ENCODE data around the gene CATSPERD. TPM values are rescaled to one million over a fixed set of nuclear protein-coding genes. Genes with fewer than 3 reads are reported as not detected.
A peak's percentile ranks its signal among the peaks of the same experiment; 100 is the strongest.

CATSPERD gene
- total RNA-seq, 3 donors from 2014 or later, result not detected

DNA sequence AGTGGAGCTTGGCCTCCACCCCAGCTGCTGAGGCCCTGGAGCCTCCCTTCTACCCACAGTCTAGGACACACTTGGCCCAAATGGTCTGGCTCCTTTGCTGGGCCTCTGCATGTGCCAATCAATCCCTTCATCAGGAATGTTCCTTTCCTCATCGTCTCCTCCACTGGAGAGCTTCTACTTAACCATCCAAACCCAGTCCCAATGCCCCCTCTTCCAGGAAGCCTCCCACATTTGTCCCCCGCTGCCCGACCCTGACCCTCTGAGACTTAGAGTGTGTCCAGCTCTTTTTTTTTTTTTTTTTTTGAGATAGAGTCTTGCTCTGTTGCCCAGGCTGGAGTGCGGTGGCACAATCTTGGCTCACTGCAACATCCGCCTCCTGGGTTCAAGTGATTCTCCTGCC, 68.0 kb downstream of the CATSPERD start:
- H3K9me3 ChIP-seq, result no peaks in the 10 kb centered on the region
- no peak for DNase-seq (ENCODE audit: low spot score in 2 of 2)
- H3K27ac ChIP-seq, result no peak overlapping the region
- H3K4me1 ChIP-seq, result peaks cover 0 to 8% of the 10 kb centered on the region in 2 donors
- intact Hi-C loops (cut with DNase I; ENCODE audit: low total_unique reads), result no loop called here
- no peaks in the 10 kb centered on the region for H3K36me3 ChIP-seq
- no peak overlapping the region for H3K4me3 ChIP-seq
- TF ChIP-seq POLR2A (IDR thresholded peaks at IDR 0.05) (no peak), POLR2AphosphoS5 (IDR thresholded peaks at IDR 0.05) (no peak)
- TF ChIP-seq, protein P1, sequence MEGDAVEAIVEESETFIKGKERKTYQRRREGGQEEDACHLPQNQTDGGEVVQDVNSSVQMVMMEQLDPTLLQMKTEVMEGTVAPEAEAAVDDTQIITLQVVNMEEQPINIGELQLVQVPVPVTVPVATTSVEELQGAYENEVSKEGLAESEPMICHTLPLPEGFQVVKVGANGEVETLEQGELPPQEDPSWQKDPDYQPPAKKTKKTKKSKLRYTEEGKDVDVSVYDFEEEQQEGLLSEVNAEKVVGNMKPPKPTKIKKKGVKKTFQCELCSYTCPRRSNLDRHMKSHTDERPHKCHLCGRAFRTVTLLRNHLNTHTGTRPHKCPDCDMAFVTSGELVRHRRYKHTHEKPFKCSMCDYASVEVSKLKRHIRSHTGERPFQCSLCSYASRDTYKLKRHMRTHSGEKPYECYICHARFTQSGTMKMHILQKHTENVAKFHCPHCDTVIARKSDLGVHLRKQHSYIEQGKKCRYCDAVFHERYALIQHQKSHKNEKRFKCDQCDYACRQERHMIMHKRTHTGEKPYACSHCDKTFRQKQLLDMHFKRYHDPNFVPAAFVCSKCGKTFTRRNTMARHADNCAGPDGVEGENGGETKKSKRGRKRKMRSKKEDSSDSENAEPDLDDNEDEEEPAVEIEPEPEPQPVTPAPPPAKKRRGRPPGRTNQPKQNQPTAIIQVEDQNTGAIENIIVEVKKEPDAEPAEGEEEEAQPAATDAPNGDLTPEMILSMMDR (IDR thresholded peaks at IDR 0.05), result no peak
- H3K27me3 ChIP-seq, result no peaks in the 10 kb centered on the region

DNA sequence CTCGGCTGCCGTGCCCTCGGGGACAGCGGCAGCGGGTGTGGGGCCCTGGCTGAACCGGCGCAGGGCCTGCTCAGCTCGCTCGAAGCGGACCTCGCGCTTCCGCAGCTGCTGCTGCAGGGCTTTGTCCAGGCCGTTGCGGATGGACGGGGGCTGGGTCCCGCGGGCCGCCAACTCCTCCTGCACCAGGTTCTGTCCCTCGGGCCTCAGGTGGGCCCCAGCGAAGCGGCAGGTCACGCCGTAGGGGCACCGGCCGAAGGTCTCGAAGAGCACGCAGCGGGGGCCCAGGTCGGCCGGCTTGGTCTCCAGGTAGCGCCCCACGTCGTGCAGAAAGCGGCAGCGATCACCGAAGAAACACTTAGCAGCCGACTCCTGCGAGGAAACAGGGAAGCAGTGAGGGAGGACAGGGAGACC, 68.9 kb downstream of the CATSPERD start:
- H3K4me3 ChIP-seq, result no peak overlapping the region
- TF ChIP-seq, protein P1 (IDR thresholded peaks at IDR 0.05), result no peak
- no peak for TF ChIP-seq POLR2AphosphoS5 (IDR thresholded peaks at IDR 0.05)
- TF ChIP-seq POLR2A (IDR thresholded peaks at IDR 0.05), result no peak
- intact Hi-C loops (cut with DNase I; ENCODE audit: low total_unique reads), result no loop called here
- no peak overlapping the region for H3K27ac ChIP-seq
- no peak for DNase-seq (ENCODE audit: low spot score in 2 of 2)
- no peaks in the 10 kb centered on the region for H3K36me3 ChIP-seq
- peaks cover 0 to 8% of the 10 kb centered on the region in 2 donors for H3K4me1 ChIP-seq
- H3K27me3 ChIP-seq, result no peaks in the 10 kb centered on the region
- no peaks in the 10 kb centered on the region for H3K9me3 ChIP-seq

DNA sequence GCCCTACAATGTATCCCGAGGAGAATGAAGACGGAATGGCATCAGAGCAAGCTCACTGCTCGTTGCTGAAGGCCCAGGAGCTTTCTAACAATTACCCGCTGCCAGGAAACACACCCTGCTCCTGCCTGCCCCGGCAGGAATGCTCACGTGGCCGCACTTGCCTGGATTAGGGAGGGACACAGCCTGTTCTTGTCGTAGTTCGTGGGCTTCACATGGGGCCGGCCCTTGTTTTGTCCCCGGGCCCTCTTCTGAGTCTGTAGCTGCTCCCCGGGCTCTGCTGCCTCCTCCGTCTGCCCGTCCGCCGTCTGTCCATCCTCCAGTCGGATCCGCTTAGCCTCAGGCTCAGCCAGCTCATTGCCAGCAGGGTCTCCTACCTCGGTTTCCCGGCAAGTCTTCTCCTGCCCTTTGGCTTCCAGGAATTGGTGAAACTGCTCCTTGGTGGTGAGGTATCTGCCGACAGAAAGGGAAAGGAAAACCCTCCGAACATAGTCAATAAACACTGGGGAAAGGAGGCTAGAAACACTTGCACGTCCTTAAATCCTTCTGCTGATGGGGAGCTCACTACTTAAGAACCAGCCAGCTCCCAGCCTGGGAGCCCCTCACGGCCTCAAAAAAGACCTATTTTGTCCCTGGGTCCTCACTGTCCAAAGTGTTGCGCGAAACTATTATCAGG, 69.6 kb downstream of the CATSPERD start:
- Histone ChIP-seq H3K9me3 (no peaks in the 10 kb centered on the region), H3K27ac (peak overlapping the region; percentile 94 to 99), H3K4me1 (peaks cover 0 to 8% of the 10 kb centered on the region in 2 donors), H3K27me3 (no peaks in the 10 kb centered on the region), H3K4me3 (peak overlapping the region; percentile 73 to 95 (median 92)), H3K36me3 (no peaks in the 10 kb centered on the region)
- DNase-seq (ENCODE audit: low spot score in 2 of 2), result peak in 1 of 2 donors; percentile 34
- intact Hi-C loops (cut with DNase I; ENCODE audit: low total_unique reads), result no loop called here
- TF ChIP-seq POLR2AphosphoS5 (IDR thresholded peaks at IDR 0.05), result no peak
- TF ChIP-seq POLR2A (IDR thresholded peaks at IDR 0.05), result no peak
- TF ChIP-seq, protein P1 (IDR thresholded peaks at IDR 0.05), result no peak

DNA sequence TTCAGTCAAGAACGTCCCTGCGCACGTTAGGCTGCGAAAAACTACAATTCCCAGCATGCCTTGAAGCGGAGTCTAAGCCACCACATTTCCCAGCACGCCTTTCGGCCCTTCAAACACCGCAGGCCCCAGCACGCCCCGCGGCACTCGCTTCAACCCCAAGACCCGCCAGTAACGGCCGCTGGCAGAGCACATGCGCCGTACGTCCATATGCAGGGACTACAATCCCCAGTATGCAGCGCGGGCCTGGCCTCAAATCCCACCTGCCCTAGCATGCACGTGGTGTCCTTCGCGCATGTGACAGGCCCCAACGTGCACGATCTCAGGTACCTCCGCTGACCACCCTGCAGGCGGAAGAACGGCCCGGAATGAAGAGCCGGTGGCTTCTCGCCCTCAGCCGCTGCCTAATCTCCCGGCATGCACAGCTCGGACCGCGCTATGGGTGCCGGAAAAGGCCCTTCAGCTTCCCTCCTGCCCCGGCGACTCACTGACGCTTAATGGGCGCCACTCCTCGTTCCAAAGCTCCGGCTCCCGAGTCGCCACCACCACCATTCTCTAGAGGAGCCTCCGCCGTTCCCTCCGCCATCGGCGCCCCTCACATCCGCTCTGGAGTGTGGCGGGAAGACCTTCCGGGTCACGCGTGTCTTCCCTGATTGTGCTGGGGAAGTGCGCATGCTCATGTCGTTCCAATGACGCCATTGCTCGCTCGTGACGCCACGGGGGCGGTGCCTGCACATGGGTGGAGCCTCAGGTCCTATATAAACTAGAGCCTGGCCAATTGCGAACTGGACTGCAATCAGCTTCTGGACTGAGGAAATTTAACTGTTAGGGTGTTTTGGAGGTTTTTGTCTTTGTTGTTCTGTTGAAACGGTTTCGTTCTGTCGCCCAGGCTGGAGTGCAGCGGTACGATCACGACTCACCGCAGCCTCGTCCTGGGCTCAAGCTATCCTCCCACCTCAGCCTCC, 70.4 kb downstream of the CATSPERD start, which contains the start of gene DUS3L:
DUS3L (minus strand) TSS at position 605 of the 962 bp plus-strand sequence; CDS start at position 583, 22 bp downstream.
- Histone ChIP-seq H3K36me3 (no peaks in the 10 kb centered on the region), H3K4me3 (peak within 1 kb of the TSS; percentile 73 to 95 (median 92)), H3K27me3 (no peaks in the 10 kb centered on the region), H3K9me3 (no peaks in the 10 kb centered on the region), H3K27ac (peak within 1 kb of the TSS; percentile 94 to 99), H3K4me1 (peaks cover 0 to 8% of the 10 kb centered on the region in 2 donors)
- TF ChIP-seq, protein P1 (IDR thresholded peaks at IDR 0.05), result peak in 1 of 3 donors; percentile 32
- TF ChIP-seq POLR2A (IDR thresholded peaks at IDR 0.05) (peak; percentile 68), POLR2AphosphoS5 (IDR thresholded peaks at IDR 0.05) (peak; percentile 93 to 94 (median 93))
- intact Hi-C loops (cut with DNase I; ENCODE audit: low total_unique reads), result no loop called here
- DNase-seq (ENCODE audit: low spot score in 2 of 2), result peak; percentile 96 to 98

Measured in breast epithelium (tissue), 4 donors.